IPS-11a (cell line): ENCODE results near the gene TCTN3.
"Not testable (repeated sequence)": the region's sequence is repeated elsewhere in the genome, so short reads cannot be mapped to it uniquely, and the experiment has no call there.

Experiments used
- H3K4me3 ChIP-seq: one replicate; pipeline ENCODE4 v1.5.1; 2013; ENCODE audit warnings: low read depth, low read length, control low read depth

Gene TCTN3

GRCh38 chr10:95691281-95691680, 2.4 kb downstream of the TCTN3 start:
- no peak overlapping the region for H3K4me3 ChIP-seq

GRCh38 chr10:95688648-95689047, 5.1 kb downstream of the TCTN3 start:
- H3K4me3 ChIP-seq = no peak overlapping the region

- no peak overlapping the region for H3K4me3 ChIP-seq
Observed at GRCh38 chr10:95683966-95684365, 9.8 kb downstream of the TCTN3 start.

- H3K4me3 ChIP-seq = no peak overlapping the region
Observed at GRCh38 chr10:95675403-95676116, 18.2 kb downstream of the TCTN3 start.

GRCh38 chr10:95674643-95675042, 19.1 kb downstream of the TCTN3 start:
- no peak overlapping the region for H3K4me3 ChIP-seq

- not testable (repeated sequence) for H3K4me3 ChIP-seq
Observed at GRCh38 chr10:95672641-95673040, 21.1 kb downstream of the TCTN3 start.

GRCh38 chr10:95664543-95664942, 29.2 kb downstream of the TCTN3 start:
- no peak overlapping the region for H3K4me3 ChIP-seq

- no peak overlapping the region for H3K4me3 ChIP-seq
Observed at GRCh38 chr10:95663496-95663895, 30.2 kb downstream of the TCTN3 start.

- no peak overlapping the region for H3K4me3 ChIP-seq
Observed at GRCh38 chr10:95661818-95662217, 31.9 kb downstream of the TCTN3 start.

- no peak overlapping the region for H3K4me3 ChIP-seq
Observed at GRCh38 chr10:95660283-95660682, 33.4 kb downstream of the TCTN3 start.

- H3K4me3 ChIP-seq = peak overlapping the region; percentile 87
Observed at GRCh38 chr10:95657250-95657649, 36.5 kb downstream of the TCTN3 start.

GRCh38 chr10:95656291-95657164, 37.2 kb downstream of the TCTN3 start, which contains the start of gene ALDH18A1:
ALDH18A1 (minus strand) TSS chr10:95656711; CDS start chr10:95653377, 3,334 bp downstream.
- H3K4me3 ChIP-seq = peak within 1 kb of the TSS; percentile 87

- H3K4me3 ChIP-seq = peak overlapping the region; percentile 87
Observed at GRCh38 chr10:95655571-95656290, 38.0 kb downstream of the TCTN3 start.

- no peak overlapping the region for H3K4me3 ChIP-seq
Observed at GRCh38 chr10:95653895-95654294, 39.8 kb downstream of the TCTN3 start.

- H3K4me3 ChIP-seq = no peak overlapping the region
Observed at GRCh38 chr10:95651346-95652060, 42.2 kb downstream of the TCTN3 start.

- no peak overlapping the region for H3K4me3 ChIP-seq
Observed at GRCh38 chr10:95650232-95650631, 43.5 kb downstream of the TCTN3 start.

GRCh38 chr10:95648138-95648537, 45.6 kb downstream of the TCTN3 start:
- no peak overlapping the region for H3K4me3 ChIP-seq

GRCh38 chr10:95646160-95646559, 47.6 kb downstream of the TCTN3 start:
- no peak overlapping the region for H3K4me3 ChIP-seq

GRCh38 chr10:95644901-95645300, 48.8 kb downstream of the TCTN3 start:
- H3K4me3 ChIP-seq = no peak overlapping the region

GRCh38 chr10:95640891-95641315, 52.8 kb downstream of the TCTN3 start:
- H3K4me3 ChIP-seq = no peak overlapping the region

- H3K4me3 ChIP-seq = no peak overlapping the region
Observed at GRCh38 chr10:95637911-95638310, 55.8 kb downstream of the TCTN3 start.
